IPS-NIHi7 (cell line): ENCODE data around the gene RAD23A.

ENCODE experiments used
- DNase-seq: peaks from one replicate; pipeline ENCODE4 v3.0.0; 2012; ENCODE audit warnings: mixed read lengths; ENCODE audit errors: extremely low spot score

The RAD23A gene

DNA sequence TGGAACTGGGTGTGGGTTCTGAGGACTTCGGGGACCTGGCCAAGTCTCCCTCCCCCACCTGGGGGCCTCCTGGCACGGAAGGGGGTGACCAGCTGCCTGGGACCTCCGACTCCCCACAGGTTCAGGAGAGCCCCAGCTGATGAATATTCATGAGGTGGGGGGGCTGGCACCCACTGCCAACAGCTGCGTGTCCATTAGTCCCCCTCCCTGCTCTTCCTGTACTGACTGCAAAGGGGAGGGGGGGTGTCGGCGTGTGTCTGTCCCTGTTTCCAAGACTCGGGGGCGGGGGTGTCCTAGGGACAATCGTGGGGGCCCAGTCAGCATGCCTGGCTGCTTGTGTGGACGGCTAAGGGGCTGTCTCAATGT lies 39.0 kb downstream of the RAD23A start:
- no peak for DNase-seq

DNA sequence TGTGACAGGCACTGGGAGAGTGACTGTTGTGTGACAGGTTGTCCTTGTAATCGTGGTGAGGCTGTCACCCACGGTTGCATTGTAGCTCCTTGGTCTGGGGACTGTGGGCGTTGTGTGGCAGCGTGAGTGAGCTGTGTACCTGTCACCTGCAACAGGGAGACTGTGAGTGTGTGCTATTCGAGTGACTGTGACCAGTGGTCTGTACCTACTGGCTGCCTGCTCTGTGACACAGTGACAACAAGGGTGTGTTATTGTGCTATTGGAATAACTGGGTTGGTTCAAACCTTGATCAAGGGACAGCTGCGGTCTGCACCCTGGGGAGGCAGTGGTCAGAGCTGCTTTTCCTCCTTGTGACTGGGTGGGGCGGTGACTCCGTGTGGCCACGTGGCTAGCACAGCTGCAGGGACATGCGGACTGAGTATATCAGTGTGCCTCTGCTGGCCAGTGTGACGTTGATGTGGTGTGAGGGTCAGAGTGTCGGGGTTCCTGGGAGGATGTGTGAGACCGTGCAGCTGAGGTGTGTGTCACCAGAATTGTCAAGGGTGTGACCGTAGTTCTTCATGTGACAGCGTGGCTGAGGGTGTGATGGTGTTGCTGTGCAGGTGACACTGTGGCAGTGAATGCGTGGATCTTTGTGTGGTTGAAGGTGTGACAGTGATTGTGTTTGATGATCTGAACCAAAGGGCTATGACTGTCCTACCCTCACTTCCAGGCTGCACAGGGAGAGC lies 39.6 kb downstream of the RAD23A start:
- no peak for DNase-seq

DNA sequence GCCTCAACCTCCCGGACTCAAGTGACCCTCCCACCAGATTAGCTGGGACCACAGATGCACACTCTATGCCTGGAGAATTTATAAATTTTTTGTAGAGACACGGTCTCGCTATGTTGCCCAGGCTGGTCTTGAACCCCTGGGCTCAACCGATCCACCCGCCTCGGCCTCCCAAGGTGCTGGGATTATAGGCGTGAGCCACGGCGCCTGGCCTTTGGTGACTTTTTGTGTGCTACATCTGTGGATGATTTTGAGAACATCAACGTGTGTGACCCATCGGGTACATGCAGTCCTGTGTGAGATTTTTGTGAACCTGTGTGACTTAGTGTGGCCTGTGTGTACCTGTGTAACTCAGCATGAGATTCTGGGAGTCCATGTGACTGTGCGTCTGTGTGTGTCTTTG lies 41.1 kb downstream of the RAD23A start:
- DNase-seq = no peak

DNA sequence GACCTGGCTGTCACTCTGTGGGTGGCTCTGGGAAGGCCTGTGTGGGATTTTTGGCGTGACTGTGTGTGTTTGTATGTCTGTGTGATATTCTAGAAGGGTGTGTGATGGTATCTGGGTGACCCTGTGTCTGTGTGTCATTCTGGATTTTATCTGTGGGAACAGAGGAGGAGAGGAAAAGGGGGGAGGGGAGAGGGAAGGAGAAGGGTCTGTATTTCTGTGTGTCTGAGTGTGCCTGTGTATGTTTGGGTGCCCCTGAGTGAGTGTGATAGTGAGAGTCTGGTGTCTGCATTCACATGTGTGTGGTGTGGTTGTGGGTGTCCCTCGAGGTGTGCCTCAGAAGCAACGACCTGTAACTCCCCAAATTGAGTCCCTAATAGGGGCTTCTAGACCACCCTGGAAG lies 41.5 kb downstream of the RAD23A start:
- DNase-seq = no peak

DNA sequence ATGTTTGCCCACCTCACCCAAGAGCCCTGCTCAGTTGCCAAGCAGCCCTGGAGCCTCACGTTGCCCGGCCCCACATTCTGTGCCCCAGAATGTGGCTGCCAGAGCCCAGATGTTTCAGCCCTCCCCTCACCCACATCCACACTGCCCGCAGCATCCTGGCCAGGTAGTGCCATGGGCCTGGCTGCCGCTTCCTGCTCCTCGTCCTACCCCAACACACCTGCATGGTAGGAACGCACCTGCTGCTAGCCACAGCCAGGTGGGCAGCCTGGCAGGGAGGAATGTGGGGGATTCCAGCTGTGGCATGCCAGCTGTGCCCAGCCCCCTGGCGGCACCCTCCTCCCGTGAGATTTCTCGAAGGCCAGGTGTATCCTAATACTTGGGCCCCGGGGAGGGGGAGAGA lies 42.1 kb downstream of the RAD23A start:
- DNase-seq = no peak

DNA sequence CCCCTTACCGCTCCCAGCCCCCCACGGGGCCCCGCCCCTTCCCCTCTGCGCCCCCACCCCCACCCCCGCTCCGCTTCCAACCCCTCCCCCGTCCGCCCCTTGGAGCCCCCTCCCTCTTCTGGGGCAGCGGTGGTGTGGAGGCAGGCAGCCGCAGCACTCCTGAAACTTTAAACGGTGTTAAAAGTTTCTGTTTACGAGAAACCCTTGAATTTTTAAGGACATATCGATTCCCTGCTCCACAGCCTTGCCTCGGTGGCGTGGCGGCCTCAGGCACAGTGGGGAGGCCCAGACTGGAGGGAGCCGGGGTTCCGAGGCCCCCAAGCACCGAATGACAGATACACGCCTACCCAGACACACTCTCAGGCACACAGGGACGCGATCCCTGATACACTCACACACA lies 44.8 kb downstream of the RAD23A start:
- DNase-seq = no peak

DNA sequence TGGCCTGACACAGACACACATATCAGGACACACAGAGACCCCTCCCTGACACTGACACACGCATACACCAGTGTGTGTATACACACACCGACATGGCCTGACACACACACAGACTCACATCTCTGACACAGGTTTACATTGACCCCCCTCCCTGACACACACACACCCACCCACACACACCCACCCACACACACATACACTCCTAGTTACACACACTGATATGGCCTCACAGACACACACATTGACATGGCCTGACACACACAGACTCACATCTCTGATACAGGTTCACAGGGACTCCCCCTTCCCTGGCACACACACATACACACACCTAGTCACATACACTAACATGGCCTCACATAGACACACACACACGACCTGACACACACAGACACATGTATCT lies 45.2 kb downstream of the RAD23A start:
- no peak for DNase-seq

DNA sequence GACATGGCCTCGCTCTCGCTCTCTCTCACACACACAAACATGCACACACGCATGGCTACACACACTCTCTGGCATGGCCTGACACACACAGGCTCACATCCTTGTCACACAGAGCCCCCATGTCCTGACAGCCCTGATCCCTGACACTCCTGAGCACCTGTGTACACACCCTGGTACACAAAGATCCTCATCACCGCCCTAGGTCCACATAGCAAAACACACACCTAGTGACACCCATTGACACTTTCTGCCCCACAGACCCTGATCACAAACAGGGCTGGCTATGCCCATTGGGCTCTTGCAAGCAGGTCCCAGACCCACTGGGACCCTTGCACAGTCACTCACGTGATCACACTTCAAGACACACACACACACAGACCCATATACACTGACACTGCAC lies 45.6 kb downstream of the RAD23A start:
- no peak for DNase-seq

DNA sequence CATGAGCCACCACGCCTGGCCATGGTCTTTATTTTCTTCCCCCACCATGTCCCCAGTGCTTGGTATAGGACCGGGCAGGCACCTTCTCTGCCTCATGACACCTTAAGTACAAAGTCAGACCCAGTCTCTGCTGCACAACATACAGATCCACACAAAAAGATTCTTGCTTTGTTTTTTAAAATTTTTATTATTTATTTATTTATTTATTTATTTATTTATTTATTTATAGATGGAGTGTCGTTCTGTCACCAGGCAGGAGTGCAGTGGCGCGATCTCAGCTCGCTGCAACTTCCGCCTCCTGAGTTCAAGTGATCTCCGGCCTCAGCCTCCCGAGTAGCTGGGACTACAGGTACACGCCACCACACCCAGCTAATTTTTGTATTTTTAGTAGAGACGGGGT lies 47.1 kb downstream of the RAD23A start:
- no peak for DNase-seq

DNA sequence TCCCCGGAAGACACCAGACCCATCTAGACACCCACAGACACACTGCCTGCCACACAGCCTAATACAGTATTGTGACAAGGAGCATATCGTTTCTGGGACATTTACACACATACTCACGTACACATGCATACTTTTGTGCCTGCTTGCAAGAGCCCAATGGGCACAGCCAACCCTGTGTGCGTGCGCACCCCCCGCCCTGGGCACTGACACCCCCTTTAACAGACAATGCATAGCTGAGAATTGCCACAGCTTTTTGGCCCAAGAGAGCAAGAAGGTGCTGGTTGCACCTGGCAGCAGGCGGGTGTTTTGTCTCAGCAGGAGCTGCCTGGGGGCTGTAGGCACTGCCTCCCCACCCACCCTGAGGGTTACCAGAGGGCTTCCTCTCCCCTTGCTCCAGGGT lies 47.9 kb downstream of the RAD23A start:
- no peak for DNase-seq

DNA sequence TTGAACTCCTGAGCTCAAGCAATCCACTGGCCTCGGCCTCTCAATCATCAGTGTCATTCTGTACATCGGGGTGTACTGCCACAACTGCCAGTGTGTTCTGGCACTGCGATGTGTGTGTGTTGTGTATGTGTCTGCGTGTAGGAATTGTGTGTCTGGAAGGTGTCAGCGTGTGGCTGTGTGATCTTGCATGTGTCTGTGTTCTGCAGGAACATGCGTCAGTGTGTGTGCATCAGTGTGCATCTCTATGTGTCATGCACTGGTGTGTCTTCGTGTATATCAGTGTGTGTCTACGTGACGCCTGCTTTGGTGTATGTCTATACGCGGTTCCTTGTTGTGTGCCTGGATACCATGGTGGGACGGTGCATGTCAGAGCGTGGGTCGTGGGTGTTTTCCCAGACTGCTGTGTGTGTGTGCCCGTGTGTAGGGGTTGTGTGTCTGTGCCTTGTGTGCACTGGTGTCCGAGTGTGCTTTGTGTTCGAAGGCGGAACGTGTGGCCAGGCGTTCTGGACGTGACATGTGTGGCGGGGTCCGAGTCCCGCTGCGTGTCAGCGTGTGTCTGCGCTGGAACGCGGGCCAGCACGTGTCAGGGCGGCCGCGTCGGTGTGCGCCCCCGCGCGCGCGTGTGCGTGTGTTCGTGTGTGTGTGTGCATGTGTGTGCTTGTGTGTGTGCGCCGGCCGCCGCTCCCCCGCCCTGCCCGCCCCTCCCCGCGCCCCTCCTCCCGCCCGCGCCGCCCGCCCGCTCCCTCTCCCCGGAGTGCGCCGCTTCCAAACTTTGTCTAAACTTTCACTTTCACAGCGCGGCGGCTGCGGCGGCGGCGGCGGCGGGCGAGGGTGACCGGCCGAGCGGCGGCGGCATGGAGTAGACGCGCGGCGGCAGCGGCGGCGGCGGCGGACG lies 49.3 kb downstream of the RAD23A start, which contains the start of gene NFIX:
Gene NFIX (plus strand): TSS at position 775 of the 895 bp plus-strand sequence. CDS start 363 bp downstream, outside the sequence.
- peak; percentile 46 for DNase-seq

DNA sequence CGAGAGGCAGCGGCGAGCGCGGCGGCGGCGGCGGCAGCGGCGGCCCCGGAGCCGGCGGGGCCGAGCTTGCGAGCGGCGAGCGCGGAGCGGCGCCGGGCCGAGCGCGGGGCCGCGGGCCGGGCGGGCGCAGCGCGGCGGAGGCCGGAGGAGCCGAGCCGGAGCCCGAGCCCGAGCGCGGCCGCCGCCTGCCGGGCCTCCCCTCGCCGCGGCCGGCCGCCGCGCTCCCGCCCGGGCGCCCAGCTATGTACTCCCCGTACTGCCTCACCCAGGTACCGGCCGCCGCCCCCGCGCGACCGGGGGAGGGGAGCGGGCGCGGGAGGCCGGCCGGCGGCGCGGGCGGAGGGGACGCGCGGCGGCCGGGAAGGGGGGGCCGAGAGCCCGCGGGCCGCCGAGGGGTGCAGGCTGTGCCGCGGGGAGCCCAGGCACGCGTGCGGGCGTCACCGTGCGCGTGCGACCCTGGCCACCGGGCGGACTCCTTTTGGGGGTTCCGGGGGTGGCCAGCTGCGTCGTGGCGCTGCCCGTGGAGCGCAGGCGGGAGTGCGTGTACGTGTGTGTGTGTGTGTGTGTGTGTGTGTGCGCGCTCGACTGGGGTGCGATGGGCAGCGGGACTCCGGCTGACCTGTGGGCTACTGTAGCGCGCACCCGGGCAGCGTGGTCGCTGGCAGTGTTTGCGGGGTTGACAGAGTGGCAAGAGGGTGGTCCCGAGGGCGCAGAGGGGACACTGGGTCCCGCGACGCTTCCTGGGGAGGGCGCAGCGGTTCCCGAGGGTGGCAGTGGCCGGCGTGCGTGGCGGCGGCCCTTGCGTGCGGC lies 50.1 kb downstream of the RAD23A start:
- DNase-seq = peak; percentile 40

DNA sequence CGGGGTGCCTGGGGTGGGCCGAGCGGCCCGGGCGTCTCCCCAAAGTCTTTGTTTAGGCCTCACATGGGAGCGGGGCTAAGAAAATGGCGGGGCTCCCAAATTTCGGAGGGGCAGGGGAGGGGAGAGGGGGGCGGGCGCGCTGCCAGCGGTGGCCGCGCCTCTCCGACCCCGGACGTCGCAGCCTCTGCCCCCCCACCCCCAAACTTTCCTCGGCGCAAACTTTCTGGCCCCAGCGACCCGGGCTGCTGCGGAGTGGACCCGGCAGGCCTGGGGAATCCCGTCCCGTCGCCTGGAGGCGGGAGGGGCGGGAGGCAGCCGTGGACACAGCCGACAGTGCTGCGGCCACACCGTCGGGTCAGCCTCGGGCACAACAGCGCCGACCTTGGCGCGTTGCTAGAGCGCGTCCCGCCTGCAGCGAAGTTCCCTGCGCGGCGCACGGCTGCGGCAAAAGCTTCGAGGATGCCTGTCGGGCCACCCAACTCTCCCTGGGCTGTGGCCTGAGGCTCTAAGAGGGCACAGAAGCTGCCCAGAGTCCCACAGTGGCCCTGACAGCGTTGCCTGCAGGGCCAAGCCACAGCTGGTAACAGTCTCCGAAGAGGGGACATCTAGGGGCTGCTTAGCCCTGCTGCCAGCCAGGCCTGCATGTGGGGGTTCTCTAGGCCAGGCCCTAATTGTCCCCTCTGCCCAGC lies 50.9 kb downstream of the RAD23A start:
- DNase-seq = peak; percentile 52

DNA sequence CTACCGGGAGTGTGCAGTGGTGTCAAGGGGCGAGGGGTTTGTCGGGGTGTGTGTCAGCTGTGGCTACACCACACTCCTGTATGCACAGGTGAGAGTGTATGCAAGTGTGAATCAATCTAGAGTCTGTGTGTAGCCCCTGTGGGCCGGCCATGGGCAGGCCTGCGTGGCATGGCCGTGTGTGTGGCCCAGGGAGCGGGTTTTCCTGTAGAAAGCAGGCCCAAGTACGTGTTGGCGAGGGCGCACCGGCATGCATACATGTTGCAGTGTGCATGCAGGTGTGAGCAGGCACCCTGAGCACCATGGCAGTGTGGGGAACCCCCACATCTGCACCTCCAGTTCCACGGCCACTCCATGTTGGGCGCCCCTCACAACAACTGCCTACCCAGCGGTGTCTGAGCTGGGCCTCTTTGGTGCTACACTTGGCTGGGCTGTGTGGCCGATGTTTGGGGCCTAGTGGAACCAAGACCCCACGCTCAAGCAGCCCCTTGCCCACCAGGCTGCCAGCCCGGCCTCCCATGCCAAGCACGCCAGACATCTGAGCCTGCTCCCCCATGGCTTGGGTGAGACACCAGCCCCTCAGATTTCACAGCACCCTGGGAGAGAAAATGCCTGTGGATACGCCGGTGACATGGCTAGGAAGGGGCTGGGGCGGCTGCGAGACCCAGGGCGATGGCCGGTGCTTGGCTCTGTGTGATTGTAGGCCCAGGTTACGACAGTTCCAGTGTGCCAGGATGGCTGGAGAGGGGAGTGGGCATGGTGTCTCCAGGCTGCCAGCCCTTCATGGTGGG lies 51.7 kb downstream of the RAD23A start:
- no peak for DNase-seq

DNA sequence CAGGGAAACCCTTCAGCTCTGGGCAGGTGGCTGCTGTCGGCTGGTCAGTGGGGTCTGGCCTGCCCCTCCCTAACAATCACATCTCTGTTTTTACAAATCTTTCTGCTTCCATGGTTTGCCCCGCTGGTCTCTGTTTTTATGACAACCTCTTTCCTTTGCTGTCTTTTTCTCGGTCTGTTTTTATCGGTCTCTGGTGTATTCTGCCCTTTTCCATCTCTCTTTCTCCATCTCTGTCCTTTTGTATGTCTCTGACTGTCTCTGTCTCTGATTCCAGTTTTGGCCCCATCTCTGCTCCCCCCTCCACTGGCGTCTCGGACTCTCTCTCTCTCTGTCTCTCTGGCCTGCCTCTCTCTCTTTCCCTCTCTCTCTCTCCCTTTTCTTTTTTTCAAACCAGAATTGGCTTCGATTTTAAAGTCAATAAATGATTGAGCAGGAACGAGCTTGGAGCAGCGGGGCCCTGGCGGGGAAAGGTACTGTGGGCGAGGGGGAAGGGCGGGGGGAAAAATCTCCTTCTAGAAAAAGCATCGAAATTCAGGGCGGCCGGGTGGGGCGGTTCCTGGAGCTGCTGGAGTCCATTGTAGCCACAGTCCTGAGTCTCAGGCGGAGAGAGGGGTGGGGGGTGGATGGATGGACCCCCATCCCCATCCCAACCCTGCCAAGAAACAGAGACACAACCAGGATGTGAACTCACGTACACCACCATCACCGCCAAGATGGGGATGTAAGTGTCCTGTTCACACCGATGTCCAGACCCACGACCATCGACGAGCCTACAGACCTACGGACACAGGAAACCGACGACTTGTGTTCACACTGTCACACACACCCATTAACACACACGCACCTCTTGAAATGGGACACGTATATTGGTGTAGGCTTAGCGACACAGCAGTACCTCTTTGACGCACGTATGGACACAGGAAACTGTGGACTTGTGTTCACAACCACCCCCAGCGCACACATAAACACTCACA lies 52.6 kb downstream of the RAD23A start:
- DNase-seq = no peak

DNA sequence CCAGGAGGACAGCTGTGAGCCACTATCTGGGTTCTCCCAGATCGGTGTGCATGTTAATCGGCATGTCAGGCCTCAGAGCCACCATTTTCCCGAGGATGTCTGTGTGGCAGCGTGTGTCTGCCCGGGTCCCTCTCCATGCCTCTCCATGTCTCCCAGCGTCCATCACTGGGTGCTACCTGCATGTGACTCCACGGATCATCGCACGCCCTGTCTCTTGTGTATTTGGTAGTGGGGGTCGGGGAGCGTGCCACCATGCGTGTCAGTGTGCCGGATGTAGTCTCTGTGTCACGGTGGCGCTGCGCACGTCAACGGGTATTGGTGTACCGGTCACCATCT lies 55.5 kb downstream of the RAD23A start:
- no peak for DNase-seq

DNA sequence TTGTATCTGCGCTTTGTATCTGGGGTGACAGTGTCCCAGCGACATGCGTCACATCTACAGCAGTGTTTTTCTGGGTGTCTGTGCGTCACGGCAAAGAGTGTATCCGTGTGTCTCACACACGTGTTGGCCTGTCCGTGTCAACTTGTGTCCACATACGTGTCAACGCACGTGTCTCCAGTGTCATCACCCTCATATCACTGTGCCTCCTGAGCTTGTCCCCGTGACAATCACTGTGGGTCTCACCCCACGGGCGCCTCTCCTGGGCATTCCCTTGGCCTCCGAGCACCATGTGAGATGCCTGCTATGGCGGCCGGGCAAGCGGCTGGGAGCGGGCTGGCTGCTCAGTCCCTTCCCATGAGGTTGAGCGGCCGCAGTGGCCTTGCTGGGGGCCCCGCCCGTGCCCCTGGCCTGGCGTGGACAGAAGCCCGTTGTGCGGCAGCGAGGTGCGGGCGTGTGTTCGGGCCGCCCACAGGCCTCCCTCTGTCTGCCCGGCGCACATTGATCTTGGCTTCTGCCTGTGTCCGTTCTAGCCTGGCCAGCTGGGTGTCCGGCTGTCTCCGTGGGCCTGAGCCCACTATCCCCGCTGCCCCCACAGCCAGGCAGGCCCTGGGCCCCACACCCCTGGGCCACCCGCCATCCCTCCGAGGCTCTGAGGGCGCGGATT lies 56.0 kb downstream of the RAD23A start:
- no peak for DNase-seq

DNA sequence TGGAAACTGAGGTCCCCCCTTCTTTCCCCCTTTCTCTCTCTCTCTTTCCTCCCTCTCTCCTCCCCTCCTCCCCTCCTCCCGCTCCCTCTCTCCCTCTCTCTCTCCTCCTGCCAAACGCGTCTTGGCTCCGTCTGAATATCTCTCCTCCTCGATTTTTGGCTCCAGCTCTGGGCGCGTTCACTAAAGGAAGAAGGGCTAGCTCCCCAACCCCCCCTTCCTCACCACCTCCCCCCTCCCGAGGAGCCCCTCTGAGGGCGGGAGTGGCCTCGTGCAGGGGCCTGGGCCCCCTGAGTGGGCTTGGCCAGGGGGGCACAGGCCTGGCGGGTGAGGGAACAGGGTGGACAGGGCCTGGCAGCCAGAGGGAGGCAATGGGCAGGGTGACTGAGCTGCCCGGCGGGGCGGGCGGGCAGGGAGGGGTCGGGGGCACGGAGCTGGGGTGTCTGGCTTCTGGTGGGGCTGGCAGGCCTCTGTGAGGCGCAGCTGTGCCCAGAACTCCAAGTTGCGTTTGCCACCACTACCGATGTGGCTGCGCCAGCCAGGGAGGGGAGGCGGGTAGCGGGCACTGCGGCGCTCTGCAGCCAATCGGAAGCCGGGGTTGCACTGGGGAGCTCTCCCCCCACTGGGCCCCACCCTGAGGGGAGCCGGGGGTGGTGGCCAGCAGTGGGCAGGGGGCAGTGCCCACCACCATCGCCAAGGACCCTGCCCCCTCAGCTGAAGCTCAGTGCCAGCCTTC lies 56.7 kb downstream of the RAD23A start:
- DNase-seq = no peak

DNA sequence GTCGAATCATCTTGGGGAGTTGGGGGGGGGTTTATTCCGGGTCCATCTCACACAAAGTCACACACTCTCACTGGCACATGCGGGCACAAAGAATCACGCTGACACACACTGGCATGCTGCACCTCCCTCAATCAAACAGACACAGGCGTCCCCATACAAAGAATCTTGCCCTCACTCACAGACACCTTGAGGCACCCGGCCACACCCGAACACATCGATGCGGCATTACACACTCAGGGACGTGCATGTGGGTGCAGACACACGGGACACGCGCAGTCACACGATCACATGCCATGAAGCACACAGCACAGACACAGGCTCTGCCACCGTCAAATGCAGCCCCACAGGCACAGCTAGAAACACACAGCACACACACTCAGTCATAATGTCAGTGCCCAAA lies 57.4 kb downstream of the RAD23A start:
- no peak for DNase-seq
